Activated naive CD4-positive, alpha-beta T cell treated with anti-CD3 and anti-CD28 coated beads for 36 hours (primary cell): ENCODE data around the gene ADGRL3. TPM values are rescaled to one million over a fixed set of nuclear protein-coding genes. Genes with fewer than 3 reads are reported as not detected.
"Not testable (repeated sequence)": the region's sequence is repeated elsewhere in the genome, so short reads cannot be mapped to it uniquely, and the experiment has no call there.

Source experiments
- CTCF ChIA-PET: fragments of 350-600 bp; sonication (Branson Sonifier 250); formaldehyde crosslinking; loops from one replicate; lab custom pipeline; 2021; ENCODE audit warnings: antibody characterized with exemption; lab: Charles Lee
- DNase-seq: peaks from one replicate; pipeline ENCODE4 v3.0.0-alpha.2; 2020
- H3K27ac Mint-ChIP-seq: one replicate; pipeline ENCODE4 v1.8.0; 2021; ENCODE audit warnings: mild to moderate bottlenecking, mixed read lengths
- H3K27me3 Mint-ChIP-seq: one replicate; pipeline ENCODE4 v1.8.0; 2021; ENCODE audit warnings: low read depth, mixed read lengths
- H3K36me3 Mint-ChIP-seq: one replicate; pipeline ENCODE4 v1.8.0; 2021; ENCODE audit warnings: low read depth, mixed read lengths
- H3K4me1 Mint-ChIP-seq: one replicate; pipeline ENCODE4 v1.8.0; 2021; ENCODE audit warnings: low read depth, mixed read lengths
- H3K4me3 Mint-ChIP-seq: one replicate; pipeline ENCODE4 v1.8.0; 2021; ENCODE audit warnings: mild to moderate bottlenecking, moderate library complexity, mixed read lengths
- H3K9me3 Mint-ChIP-seq: one replicate; pipeline ENCODE4 v1.8.0; 2021; ENCODE audit warnings: mixed read lengths
- intact Hi-C: fragments of 100-400 bp; cut with micrococcal nuclease; formaldehyde crosslinking; loops from one replicate; pipeline ENCODE4 v1.15.1; 2023
- total RNA-seq, 2 experiments: library from RNA; stranded (reverse); gene quantifications; one replicate each; pipeline ENCODE4 v1.2.3, GENCODE V29; 2021

ADGRL3 gene
- total RNA-seq, 2 experiments from 2014 or later, result not detected

DNA sequence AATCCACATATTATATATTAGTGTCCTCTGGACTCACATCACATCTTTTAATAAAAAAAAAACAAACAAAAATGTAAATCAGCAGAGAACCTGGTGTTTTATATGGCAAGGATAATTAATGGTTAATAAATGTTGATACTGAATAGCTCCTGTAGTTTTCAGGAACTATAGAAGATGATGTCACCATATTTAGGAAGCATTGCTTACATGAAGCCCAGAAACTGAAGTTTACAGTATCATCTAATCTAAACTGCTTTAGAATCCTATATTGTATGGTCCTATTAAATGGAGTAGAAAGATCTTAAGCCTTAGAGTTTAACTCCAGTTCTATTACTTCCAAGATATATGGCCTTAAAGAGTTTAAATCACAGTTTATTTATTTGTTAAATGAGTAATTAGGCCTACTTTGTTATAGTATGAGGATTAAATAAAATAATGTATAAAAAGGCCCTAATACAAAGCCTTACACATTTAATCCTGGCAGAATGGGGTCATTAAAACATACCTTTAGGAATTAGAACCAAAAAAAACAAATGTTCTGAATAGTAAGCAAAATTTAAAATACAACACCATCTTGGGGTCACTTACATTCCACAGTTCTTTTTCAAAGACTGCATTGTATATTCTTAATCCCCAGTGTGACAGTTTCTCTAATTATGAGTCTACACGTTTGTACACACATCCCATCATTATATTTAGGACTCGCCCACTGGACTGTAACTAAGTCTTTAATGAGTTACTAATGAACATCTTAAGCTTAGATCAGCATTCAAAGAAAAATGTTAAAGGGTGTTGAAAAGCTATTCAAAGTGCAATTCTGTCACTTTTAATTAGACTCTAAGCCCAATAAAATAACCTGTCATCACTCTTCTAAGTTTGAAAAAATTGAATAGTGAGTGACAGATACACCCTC lies 305.9 kb downstream of the ADGRL3 start:
- intact Hi-C loops, result no loop called here
- CTCF ChIA-PET, result no interaction called here
- Mint-ChIP-seq H3K27ac (no peak overlapping the region), H3K4me1 (no peaks in the 10 kb centered on the region), H3K27me3 (no peaks in the 10 kb centered on the region), H3K9me3 (peaks cover 8% of the 10 kb centered on the region), H3K4me3 (no peak overlapping the region), H3K36me3 (no peaks in the 10 kb centered on the region)
- DNase-seq, result no peak

DNA sequence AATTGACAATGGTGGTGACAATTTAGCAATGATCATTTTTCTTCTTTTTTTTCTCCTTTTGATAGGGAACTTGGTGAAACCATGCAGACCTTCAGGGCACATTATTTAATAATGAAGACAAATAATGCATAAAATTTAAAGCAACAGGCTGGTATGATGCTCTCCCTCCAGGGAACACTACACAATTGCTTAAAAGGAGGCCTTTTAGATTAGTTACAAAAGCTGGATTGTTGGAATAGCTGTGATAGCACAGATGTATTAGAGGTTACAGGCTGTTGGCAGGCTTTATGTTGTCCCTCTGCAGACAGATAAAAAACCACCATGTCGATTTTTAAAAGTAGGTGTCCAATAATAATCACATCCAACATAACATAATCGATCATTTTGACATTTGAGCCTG lies 307.0 kb downstream of the ADGRL3 start:
- H3K27ac Mint-ChIP-seq, result no peak overlapping the region
- H3K4me1 Mint-ChIP-seq, result no peaks in the 10 kb centered on the region
- no peak overlapping the region for H3K4me3 Mint-ChIP-seq
- no peaks in the 10 kb centered on the region for H3K27me3 Mint-ChIP-seq
- CTCF ChIA-PET, result no interaction called here
- no peak for DNase-seq
- H3K36me3 Mint-ChIP-seq, result no peaks in the 10 kb centered on the region
- peaks cover 4% of the 10 kb centered on the region for H3K9me3 Mint-ChIP-seq
- intact Hi-C loops, result no loop called here

DNA sequence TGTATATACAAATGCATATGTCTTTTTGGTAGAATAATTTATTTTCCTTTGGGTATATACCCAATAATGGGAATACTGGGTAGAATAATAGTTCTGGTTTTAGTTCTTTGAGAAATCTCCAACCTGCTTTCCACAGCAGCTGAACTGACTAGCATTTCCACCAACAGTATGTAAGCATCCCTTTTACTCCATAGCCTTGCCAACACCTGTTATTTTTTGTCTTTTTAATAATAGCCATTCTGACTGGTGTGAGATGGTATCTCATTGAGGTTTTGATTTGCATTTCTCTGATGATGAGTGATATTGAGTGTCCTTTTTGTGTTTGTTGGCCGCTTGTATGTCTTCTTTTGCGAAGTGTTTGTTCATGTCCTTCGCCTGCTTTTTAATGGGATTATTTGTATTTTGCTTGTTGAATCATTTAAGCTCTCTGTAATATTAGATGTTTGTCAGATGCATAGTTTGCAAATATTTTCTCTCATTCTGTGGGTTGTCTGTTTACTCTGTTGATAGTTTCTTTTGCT lies 309.7 kb downstream of the ADGRL3 start:
- DNase-seq, H3K27ac Mint-ChIP-seq, CTCF ChIA-PET, H3K4me1 Mint-ChIP-seq, H3K36me3 Mint-ChIP-seq, H3K4me3 Mint-ChIP-seq, H3K27me3 Mint-ChIP-seq, H3K9me3 Mint-ChIP-seq, intact Hi-C loops: not testable (repeated sequence)

DNA sequence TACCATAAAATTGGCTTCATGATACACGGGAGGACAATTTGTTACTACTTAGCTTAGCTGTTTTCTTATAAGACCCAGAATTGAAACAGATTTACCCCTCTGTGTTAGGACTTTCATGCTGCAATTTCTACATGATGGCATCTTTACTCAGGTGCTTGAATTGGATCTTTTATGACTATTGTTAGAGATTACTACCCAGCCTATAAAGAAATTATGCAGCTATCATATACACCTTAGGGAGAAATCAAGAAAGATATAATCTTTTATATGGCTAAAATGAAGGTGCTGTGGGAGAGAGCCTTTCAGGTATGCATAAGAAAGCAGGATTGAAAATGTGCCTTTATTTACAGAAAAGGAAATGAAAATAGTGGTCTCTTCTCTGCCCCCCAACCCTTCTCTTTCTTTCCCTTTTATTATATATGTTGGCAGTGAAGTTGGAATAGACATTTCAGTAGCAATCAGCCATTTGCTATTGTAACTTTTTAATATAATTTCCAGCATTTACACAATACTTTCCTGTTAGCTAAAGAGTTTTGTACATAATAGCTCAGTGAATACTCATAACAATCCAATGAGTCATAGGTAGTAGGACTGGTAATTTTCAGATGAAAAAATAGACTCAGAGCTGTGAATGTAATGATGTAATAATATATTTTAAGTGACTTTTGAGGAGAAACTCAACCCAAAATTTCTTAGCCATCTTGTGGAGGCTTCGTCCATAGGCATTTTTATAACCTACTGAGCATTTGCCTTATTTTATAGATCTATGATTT lies 311.8 kb downstream of the ADGRL3 start:
- Mint-ChIP-seq H3K9me3 (peaks cover 4% of the 10 kb centered on the region), H3K36me3 (no peaks in the 10 kb centered on the region), H3K27me3 (no peaks in the 10 kb centered on the region), H3K4me3 (no peak overlapping the region), H3K27ac (no peak overlapping the region), H3K4me1 (no peaks in the 10 kb centered on the region)
- CTCF ChIA-PET, result no interaction called here
- DNase-seq, result no peak
- intact Hi-C loops, result no loop called here

DNA sequence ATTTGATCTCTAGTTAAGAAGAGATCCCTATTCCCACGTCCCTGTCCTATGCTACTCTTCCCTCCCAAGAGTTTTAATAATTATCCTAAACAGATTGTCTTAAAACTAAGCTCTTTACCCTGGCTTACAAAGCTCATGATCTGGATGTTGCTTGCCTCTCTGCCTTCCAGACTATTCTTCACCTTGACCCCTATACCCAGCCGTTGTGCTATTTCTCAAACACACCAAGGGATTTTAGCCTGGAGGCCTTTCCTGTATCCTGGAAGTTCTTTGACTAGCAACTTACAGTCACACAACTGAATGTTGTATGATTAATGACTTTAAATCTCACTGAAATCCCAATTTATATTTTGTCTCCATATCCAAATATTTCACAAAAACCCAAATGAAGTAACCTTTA lies 314.9 kb downstream of the ADGRL3 start:
- H3K9me3 Mint-ChIP-seq, result no peaks in the 10 kb centered on the region
- CTCF ChIA-PET, result no interaction called here
- intact Hi-C loops, result no loop called here
- no peak overlapping the region for H3K4me3 Mint-ChIP-seq
- H3K4me1 Mint-ChIP-seq, result no peaks in the 10 kb centered on the region
- no peaks in the 10 kb centered on the region for H3K27me3 Mint-ChIP-seq
- no peaks in the 10 kb centered on the region for H3K36me3 Mint-ChIP-seq
- no peak for DNase-seq
- H3K27ac Mint-ChIP-seq, result no peak overlapping the region

DNA sequence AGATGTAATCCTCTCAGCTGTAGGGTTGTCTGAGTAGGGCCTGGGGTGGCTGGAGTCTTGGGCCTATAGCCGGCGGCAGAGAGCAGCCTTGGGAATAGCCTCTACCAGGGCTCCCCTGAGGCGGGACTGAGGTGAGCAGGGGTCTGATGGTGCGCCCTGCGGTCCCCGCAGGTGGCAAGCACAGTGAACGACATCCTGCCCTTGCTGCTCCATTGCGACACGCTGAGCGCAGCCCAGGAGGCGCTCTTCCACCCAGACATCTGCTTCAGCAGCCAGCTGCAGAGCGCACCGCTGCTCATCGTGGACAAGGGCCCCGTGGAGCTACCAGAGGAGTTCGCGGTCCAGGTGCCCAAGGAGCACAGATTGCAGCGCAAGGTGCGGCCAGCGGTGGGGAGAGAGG lies 317.0 kb downstream of the ADGRL3 start:
- intact Hi-C loops, result no loop called here
- H3K27ac Mint-ChIP-seq, result no peak overlapping the region
- no peak overlapping the region for H3K4me3 Mint-ChIP-seq
- no peak for DNase-seq
- H3K9me3 Mint-ChIP-seq, result peaks cover 3% of the 10 kb centered on the region
- H3K27me3 Mint-ChIP-seq, result no peaks in the 10 kb centered on the region
- CTCF ChIA-PET, result interaction anchor here (0.6 kb wide), 1 partner anchor 125 kb away, joined by 3 read pairs; no protein-coding TSS in a partner anchor
- no peaks in the 10 kb centered on the region for H3K4me1 Mint-ChIP-seq
- H3K36me3 Mint-ChIP-seq, result no peaks in the 10 kb centered on the region

DNA sequence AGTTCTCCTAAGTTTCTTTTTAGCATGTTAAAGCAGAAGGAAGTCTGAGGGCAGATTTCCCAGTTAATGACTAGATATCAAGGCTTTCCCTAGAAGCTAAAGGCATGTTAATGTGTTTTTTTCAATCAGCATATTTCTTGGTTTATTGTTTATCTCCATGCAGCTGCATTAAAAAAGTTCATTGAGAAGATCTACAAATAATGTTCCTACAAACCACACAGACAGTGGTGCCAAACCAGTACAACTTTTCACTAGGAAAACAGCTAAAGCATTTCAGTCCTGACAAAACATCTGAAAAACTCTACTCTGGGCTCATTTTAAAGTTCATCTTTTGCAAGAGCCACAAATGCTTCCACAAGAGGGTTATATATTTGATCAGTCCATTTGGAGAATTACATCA lies 320.0 kb downstream of the ADGRL3 start:
- no peak overlapping the region for H3K4me3 Mint-ChIP-seq
- no peaks in the 10 kb centered on the region for H3K4me1 Mint-ChIP-seq
- intact Hi-C loops, result no loop called here
- CTCF ChIA-PET, result no interaction called here
- DNase-seq, result no peak
- peaks cover 3% of the 10 kb centered on the region for H3K9me3 Mint-ChIP-seq
- H3K36me3 Mint-ChIP-seq, result no peaks in the 10 kb centered on the region
- H3K27ac Mint-ChIP-seq, result no peak overlapping the region
- H3K27me3 Mint-ChIP-seq, result no peaks in the 10 kb centered on the region

DNA sequence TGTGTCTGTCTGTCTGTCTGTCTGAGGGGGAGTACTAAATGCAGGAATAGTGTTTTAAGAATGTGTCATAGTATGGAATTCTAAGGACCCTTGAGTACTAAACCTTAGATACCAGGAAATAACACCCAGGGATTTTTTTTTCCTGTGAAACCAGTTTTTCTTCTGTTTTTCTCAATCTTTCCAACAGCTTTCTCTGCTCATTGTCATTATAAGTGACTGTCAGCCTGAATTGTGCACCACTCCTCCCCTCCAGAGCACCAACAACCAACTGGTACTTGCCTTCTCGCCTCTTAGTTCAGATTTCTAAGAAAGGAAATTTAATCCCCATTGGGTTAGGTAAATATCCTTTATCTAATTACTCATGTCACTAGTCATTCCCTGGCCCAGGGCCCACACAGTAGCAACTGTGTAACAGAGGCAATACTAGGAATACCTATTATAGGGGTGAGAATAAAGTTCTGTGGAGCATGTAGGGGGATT lies 320.6 kb downstream of the ADGRL3 start:
- CTCF ChIA-PET, result no interaction called here

DNA sequence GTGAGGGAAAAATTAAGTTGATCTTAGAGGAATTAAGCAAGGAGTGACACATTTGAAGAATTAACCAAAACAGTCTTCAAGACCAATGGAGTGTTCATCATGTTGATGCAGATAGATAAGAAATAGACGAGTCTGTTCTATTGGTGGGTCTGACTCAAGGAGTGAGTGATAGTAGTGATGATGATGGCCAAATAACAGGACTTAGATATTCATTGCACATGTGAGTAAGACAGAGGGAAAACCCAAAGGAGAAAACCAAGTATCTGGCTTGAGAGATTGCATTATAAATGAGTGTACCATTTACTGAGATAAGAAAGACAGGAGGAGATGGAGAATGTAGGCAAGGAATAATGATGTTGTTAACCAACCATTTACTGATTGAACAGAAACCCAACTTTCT lies 321.3 kb downstream of the ADGRL3 start:
- intact Hi-C loops, result no loop called here
- H3K27ac Mint-ChIP-seq, result no peak overlapping the region
- no peak for DNase-seq
- H3K4me3 Mint-ChIP-seq, result no peak overlapping the region
- H3K4me1 Mint-ChIP-seq, result no peaks in the 10 kb centered on the region
- CTCF ChIA-PET, result no interaction called here
- H3K9me3 Mint-ChIP-seq, result peaks cover 8% of the 10 kb centered on the region
- no peaks in the 10 kb centered on the region for H3K36me3 Mint-ChIP-seq
- H3K27me3 Mint-ChIP-seq, result no peaks in the 10 kb centered on the region

More for the DNA sequence above, 320.6 kb downstream of the ADGRL3 start:
- intact Hi-C loops, result no loop called here
- no peak for DNase-seq
- Mint-ChIP-seq H3K4me3 (no peak overlapping the region), H3K27ac (no peak overlapping the region), H3K4me1 (no peaks in the 10 kb centered on the region), H3K27me3 (no peaks in the 10 kb centered on the region), H3K9me3 (peaks cover 6% of the 10 kb centered on the region), H3K36me3 (no peaks in the 10 kb centered on the region)

DNA sequence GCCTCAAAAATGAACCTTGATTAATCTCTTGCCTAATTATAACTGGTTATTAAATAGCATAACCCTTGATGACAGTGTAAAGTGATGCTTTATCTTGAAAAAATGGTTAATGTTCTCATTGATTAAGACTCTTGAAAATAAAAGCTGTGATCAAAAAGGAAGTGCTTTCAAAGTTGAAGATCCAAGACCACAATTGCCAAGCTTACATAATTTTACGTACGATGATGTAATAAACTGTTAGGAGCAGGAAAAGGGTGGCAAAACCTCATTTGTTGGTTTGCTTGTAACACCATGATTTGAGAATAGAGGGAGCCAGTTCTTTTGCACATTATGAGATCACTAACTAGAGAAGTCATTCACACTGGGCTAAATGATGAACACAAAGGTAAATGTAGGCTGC lies 322.2 kb downstream of the ADGRL3 start:
- CTCF ChIA-PET, result no interaction called here
- Mint-ChIP-seq H3K4me1 (no peaks in the 10 kb centered on the region), H3K27me3 (no peaks in the 10 kb centered on the region), H3K36me3 (no peaks in the 10 kb centered on the region), H3K4me3 (no peak overlapping the region), H3K27ac (no peak overlapping the region), H3K9me3 (peaks cover 8% of the 10 kb centered on the region)
- DNase-seq, result no peak
- intact Hi-C loops, result no loop called here

DNA sequence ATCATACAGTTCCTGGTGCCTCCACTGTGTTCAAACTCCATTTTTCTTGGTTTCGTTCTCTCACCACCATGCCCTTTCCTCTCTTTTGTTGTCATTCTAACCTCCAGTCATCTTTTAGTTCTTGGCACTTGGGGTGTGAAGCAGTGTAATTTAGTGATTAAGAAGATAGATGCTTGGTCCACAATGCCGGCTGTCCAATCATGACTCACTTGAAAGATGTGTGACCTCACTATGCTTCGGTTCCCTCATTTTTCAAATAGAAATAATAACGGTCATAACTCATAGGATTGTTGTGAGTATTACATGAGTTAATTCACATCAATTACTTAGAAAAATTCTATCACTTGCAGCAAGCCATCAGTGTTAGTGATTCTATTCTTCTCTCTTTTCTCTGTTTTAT lies 327.8 kb downstream of the ADGRL3 start:
- intact Hi-C loops, result no loop called here
- H3K27me3 Mint-ChIP-seq, result no peaks in the 10 kb centered on the region
- no peak for DNase-seq
- H3K4me3 Mint-ChIP-seq, result no peak overlapping the region
- no peak overlapping the region for H3K27ac Mint-ChIP-seq
- peaks cover 5% of the 10 kb centered on the region for H3K9me3 Mint-ChIP-seq
- H3K4me1 Mint-ChIP-seq, result no peaks in the 10 kb centered on the region
- CTCF ChIA-PET, result no interaction called here
- H3K36me3 Mint-ChIP-seq, result no peaks in the 10 kb centered on the region

DNA sequence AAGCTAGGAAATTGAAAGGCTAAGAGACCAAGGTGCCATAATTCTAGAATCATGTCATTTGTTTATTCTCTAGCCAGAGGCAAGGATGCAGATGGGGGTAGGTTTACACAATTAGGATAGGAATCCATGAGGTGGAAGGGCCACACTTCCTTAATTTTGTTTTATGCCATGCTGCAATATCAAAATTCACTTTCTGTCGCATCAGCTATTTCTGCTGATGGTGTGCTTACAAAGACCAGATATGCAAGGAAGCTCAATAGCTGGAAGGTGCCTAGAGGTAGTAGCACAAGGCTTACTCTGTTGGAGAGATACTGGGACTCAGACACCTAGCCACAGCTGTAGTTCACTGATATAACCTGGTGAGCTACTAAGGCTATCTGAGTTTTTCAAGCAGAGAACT lies 328.5 kb downstream of the ADGRL3 start:
- intact Hi-C loops, result no loop called here
- H3K4me3 Mint-ChIP-seq, result no peak overlapping the region
- no peaks in the 10 kb centered on the region for H3K36me3 Mint-ChIP-seq
- CTCF ChIA-PET, result no interaction called here
- no peak overlapping the region for H3K27ac Mint-ChIP-seq
- H3K9me3 Mint-ChIP-seq, result peaks cover 5% of the 10 kb centered on the region
- DNase-seq, result no peak
- no peaks in the 10 kb centered on the region for H3K4me1 Mint-ChIP-seq
- no peaks in the 10 kb centered on the region for H3K27me3 Mint-ChIP-seq
